A549 (cell line): Measurements from ENCODE around the gene ASB1. TPM values are rescaled to one million over a fixed set of nuclear protein-coding genes. Genes with fewer than 3 reads are reported as not detected.
A peak's percentile ranks its signal among the peaks of the same experiment; 100 is the strongest.

ENCODE experiments used
- ATAC-seq, 2 experiments: fragments of 200-7000 bp in 1 of 2; fragments of >200 bp in 1 of 2; cut with Nextera tagmentation in 1 of 2; cut with Tn5 transposase in 1 of 2; 3 replicates each; pipeline versions ENCODE4 v1.8.0 to v1.9.1; 2018 to 2020; ENCODE audit warnings: mild to moderate bottlenecking in 1 of 2, moderate library complexity in 1 of 2
- CTCF ChIA-PET: fragments of 300-600 bp; sonication (Branson Sonifier 250); formaldehyde crosslinking; extraction: SDS; loops from one replicate; lab custom pipeline; 2021; ENCODE audit warnings: antibody characterized with exemption, inconsistent platforms; lab: Yijun Ruan, JAX
- POLR2A ChIA-PET: fragments of 350-600 bp; formaldehyde crosslinking; extraction: SDS; loops from one replicate; lab custom pipeline; 2021; ENCODE audit warnings: antibody characterized with exemption, inconsistent platforms; lab: Yijun Ruan, JAX
- DNase-seq, 2 experiments: peaks; one replicate each; pipeline versions ENCODE4 v3.0.0 to v3.0.0-alpha.2; 2011 to 2016; ENCODE audit warnings: low read depth in 1 of 2, low spot score in 1 of 2
- FAIRE-seq: peaks from 2 replicates; lab custom pipeline; 2011; peaks lifted over from hg19 to GRCh38; lab: Jason Lieb, UNC
- H3K27ac ChIP-seq, 2 experiments: fragments of >200 bp; sonication (Bioruptor Twin); formaldehyde crosslinking; 3 replicates each; pipeline ENCODE4 v1.5.1; 2016 to 2017
- H3K4me1 ChIP-seq: fragments of >200 bp; sonication (Bioruptor Twin); formaldehyde crosslinking; 3 replicates; pipeline ENCODE4 v1.6.1; 2016
- H3K4me2 ChIP-seq: fragments of >200 bp; sonication (Bioruptor Twin); formaldehyde crosslinking; 3 replicates; pipeline ENCODE4 v1.6.1; 2016
- H3K4me3 ChIP-seq: fragments of >200 bp; sonication (Bioruptor Twin); formaldehyde crosslinking; 3 replicates; pipeline ENCODE4 v1.5.1; 2016
- H3K9me3 ChIP-seq: fragments of >200 bp; sonication (Bioruptor Twin); formaldehyde crosslinking; 3 replicates; pipeline ENCODE4 v1.6.1; 2016
- CBX8 ChIP-seq: fragments of 200-600 bp; sonication (generic); IDR thresholded peaks from 2 replicates; pipeline ENCODE4 v1.6.1; 2016
- CHD4 ChIP-seq: fragments of 200-600 bp; sonication (generic); IDR thresholded peaks from 2 replicates; pipeline ENCODE4 v1.6.1; 2016; ENCODE audit warnings: antibody characterized with exemption, mild to moderate bottlenecking, borderline replicate concordance
- E2F6 ChIP-seq: IDR thresholded peaks from 2 replicates; pipeline ENCODE4 v1.6.1; 2012; ENCODE audit warnings: low read depth, borderline replicate concordance
- ESRRA ChIP-seq: fragments of 150-350 bp; IDR thresholded peaks from 2 replicates; pipeline ENCODE4 v1.6.1; 2014; ENCODE audit warnings: mild to moderate bottlenecking, low read length, borderline replicate concordance
- FOSB ChIP-seq: fragments of 250-450 bp; sonication (Bioruptor Pico); IDR thresholded peaks from 2 replicates; pipeline ENCODE4 v1.5.0; 2020; ENCODE audit warnings: mild to moderate bottlenecking, moderate library complexity
- FOSL2 ChIP-seq, 2 experiments: fragments of 450-650 bp in 1 of 2; fragments of >200 bp in 1 of 2; sonication (Bioruptor Twin) in 1 of 2; formaldehyde crosslinking; IDR thresholded peaks; 2 replicates each; pipeline versions ENCODE4 v1.5.0 to v1.6.1; 2016 to 2020; ENCODE audit warnings: mild to moderate bottlenecking in 1 of 2, moderate library complexity in 1 of 2
- FOXS1 ChIP-seq: fragments of 250-450 bp; sonication (Bioruptor Pico); IDR thresholded peaks from 2 replicates; pipeline ENCODE4 v1.5.0; 2020; ENCODE audit warnings: mild to moderate bottlenecking, moderate library complexity
- HDAC2 ChIP-seq: fragments of 200-600 bp; sonication (generic); IDR thresholded peaks from 2 replicates; pipeline ENCODE4 v1.6.1; 2016
- HEYL ChIP-seq: fragments of 250-450 bp; sonication (Bioruptor Pico); IDR thresholded peaks from 2 replicates; pipeline ENCODE4 v1.8.0; 2021; ENCODE audit warnings: mild to moderate bottlenecking, moderate library complexity
- HOXB13 ChIP-seq: fragments of 250-450 bp; sonication (Bioruptor Pico); IDR thresholded peaks from 2 replicates; pipeline ENCODE4 v1.5.0; 2020; ENCODE audit warnings: low read depth, mild to moderate bottlenecking, moderate library complexity
- JUN ChIP-seq, 2 experiments: fragments of >200 bp; sonication (Bioruptor Twin); formaldehyde crosslinking; IDR thresholded peaks; 2 replicates in 1 of 2; 3 replicates in 1 of 2; pipeline ENCODE4 v1.6.1; 2016 to 2017
- JUNB ChIP-seq: fragments of >200 bp; sonication (Bioruptor Twin); formaldehyde crosslinking; IDR thresholded peaks from 2 replicates; pipeline ENCODE4 v1.6.1; 2016
- KDM1A ChIP-seq: fragments of 200-600 bp; sonication (generic); IDR thresholded peaks from 2 replicates; pipeline ENCODE4 v1.6.1; 2016; ENCODE audit warnings: low read depth, mild to moderate bottlenecking
- KDM5A ChIP-seq: fragments of 200-600 bp; sonication (generic); IDR thresholded peaks from 2 replicates; pipeline ENCODE4 v1.6.1; 2016; ENCODE audit warnings: antibody characterized with exemption, mild to moderate bottlenecking
- NR3C1 ChIP-seq: fragments of >200 bp; sonication (Bioruptor Twin); formaldehyde crosslinking; IDR thresholded peaks from 3 replicates; pipeline ENCODE4 v1.6.1; 2017
- POLR2A ChIP-seq: IDR thresholded peaks from 2 replicates; pipeline ENCODE4 v1.6.1; 2012; ENCODE audit warnings: mild to moderate bottlenecking, low read length
- RCOR1 ChIP-seq: fragments of 150-350 bp; IDR thresholded peaks from 2 replicates; pipeline ENCODE4 v1.6.1; 2014; ENCODE audit warnings: antibody characterized with exemption, low read length, low read depth
- RFX5 ChIP-seq: fragments of 450-650 bp; IDR thresholded peaks from 2 replicates; pipeline ENCODE4 v1.7.1; 2014; ENCODE audit warnings: antibody characterized with exemption, mild to moderate bottlenecking, moderate library complexity
- RNF2 ChIP-seq: fragments of 200-600 bp; sonication (generic); IDR thresholded peaks from 2 replicates; pipeline ENCODE4 v1.6.1; 2016; ENCODE audit warnings: low read depth, mild to moderate bottlenecking, antibody characterized with exemption, moderate library complexity, borderline replicate concordance
- ZC3H11A ChIP-seq: fragments of 450-650 bp; IDR thresholded peaks from 2 replicates; pipeline ENCODE4 v1.6.1; 2014; ENCODE audit warnings: antibody characterized with exemption, mild to moderate bottlenecking
- WGBS: methylation state at CpG from one replicate; pipeline ENCODE4 v1.1.6; 2017; ENCODE audit errors: missing lambda C conversion rate; 5-methylcytosine and 5-hydroxymethylcytosine counted together
- polyA plus RNA-seq, 4 experiments: library from polyadenylated mRNA; depleted of rRNA in 3 of 4; stranded (reverse); fragments of >200 nt; fragmentation: RNase III in 1 of 4; extraction: RNeasy Plus Mini Kit Qiagen cat#74134 plus additional on column Dnase treatment in 1 of 4; gene quantifications; 2 replicates in 3 of 4; 3 replicates in 1 of 4; pipeline ENCODE4 v1.2.3, GENCODE V29; 2011 to 2017
- TF ChIP-seq, protein P1 (sequence below): fragments of 200-600 bp; sonication (generic); IDR thresholded peaks from 2 replicates; pipeline ENCODE4 v1.6.1; 2016; ENCODE audit warnings: antibody characterized with exemption, mild to moderate bottlenecking, moderate library complexity
- TF ChIP-seq, protein P2 (sequence below): fragments of 450-650 bp; IDR thresholded peaks from 2 replicates; pipeline ENCODE4 v1.6.1; 2014; ENCODE audit warnings: antibody characterized with exemption
- TF ChIP-seq, protein P3 (sequence below): fragments of >200 bp; sonication (Bioruptor Twin); formaldehyde crosslinking; IDR thresholded peaks from 3 replicates; pipeline ENCODE4 v1.6.1; 2016

Gene ASB1
- polyA plus RNA-seq, 2 of the 4 experiments (the other 2 are of a cell fraction), result 24.6 to 42.7 TPM

- no peak for TF ChIP-seq HDAC2
- TF ChIP-seq JUN (IDR thresholded peaks at IDR 0.05), result no peak
Measured at GRCh38 chr2:238425979-238426567, 654 bp upstream of the ASB1 start (continued).

DNA sequence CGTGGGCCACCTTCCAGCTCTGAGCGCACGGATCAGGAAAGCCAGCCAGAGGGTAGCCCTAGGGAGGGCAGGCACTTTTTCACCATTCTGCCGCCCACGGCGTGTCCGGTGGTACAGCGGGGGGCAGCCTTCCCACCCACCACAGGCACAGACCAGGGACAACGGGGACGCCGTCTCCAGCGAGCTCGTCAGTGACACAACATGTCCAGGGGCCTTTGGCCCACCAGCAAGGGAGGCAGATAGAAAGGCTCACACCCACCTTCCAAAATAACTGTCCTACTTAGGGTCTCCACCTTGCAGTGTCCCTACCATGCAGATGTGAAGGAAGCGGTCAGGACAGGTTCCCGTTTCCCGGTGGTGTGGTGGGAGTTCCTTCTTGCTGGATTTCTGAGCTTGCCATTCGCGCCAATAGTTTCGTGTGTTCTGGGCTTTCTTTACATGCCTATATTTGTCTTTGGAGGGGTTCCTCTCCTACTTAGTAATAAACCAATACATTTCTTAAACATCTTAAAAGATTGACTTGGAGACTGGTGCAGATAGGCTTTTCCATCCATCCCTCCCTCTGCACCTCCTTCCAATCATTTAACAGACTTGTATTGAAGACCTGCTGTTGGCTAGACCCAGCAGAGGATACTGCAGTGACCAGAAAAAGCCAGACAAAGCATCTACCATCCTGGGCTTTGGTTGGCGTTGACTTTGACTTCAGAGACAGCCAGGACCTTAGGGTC is 872 bp downstream of the ASB1 start:
- TF ChIP-seq E2F6 (0 out of 2 replicates have a peak, but pooled peaks have one; percentile 2), HOXB13 (CRISPR knock-in tag) (no peak)
- H3K9me3 ChIP-seq, result no peaks in the 10 kb centered on the region
- peak overlapping the region; percentile 94 to 99 for H3K27ac ChIP-seq
- ChIA-PET CTCF (interaction anchor here (1.2 to 1.4 kb wide), 2 partner anchors 10 to 357 kb away, joined by 6 to 10 read pairs; no protein-coding TSS in a partner anchor), POLR2A (no interaction called here)
- ATAC-seq (peak in 1 of 2 experiments; percentile 26; a peak in 3 of 6 replicates), DNase-seq (no peak), FAIRE-seq (no peak)
- H3K4me2 ChIP-seq, result peak overlapping the region; percentile 82
- peak overlapping the region; percentile 85 for H3K4me3 ChIP-seq
- peaks cover 21% of the 10 kb centered on the region; the same call in 2 of the 3 replicates for H3K4me1 ChIP-seq
- WGBS, result 39% methylated on average over 9 of the region's 20 CpGs

DNA sequence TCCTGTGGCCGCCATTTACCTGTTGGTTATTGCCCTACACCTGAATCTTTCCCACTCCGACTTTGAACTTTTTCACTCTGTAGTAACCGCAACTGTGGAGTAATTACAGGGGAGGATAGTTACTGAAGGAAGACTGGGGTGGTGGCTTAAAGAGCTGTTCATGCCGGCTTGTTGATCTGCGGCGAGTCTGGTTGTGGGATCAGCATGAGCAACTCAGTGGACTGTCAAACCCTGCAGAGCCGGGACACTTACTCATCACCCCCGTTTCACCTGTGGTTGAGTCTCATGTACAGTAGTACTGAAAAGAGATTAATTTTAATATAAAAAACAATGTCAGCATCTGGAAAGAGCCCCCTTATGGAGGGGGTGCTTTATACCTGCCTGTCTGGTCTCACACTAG is 2.1 kb downstream of the ASB1 start:
- no peak for ATAC-seq
- peak overlapping the region; percentile 85; the same call in 2 of the 3 replicates for H3K4me3 ChIP-seq
- 95% methylated on average over 8 of the region's 8 CpGs for WGBS
- no peak for FAIRE-seq
- peaks cover 18% of the 10 kb centered on the region; the same call in 2 of the 3 replicates for H3K4me1 ChIP-seq
- CTCF ChIA-PET, result no interaction called here
- no peaks in the 10 kb centered on the region for H3K9me3 ChIP-seq
- TF ChIP-seq RCOR1 (no peak), E2F6 (no peak), FOXS1 (CRISPR knock-in tag) (no peak), POLR2A (no peak), KDM5A (no peak), ESRRA (no peak), FOSB (CRISPR knock-in tag) (no peak), FOSL2 (IDR thresholded peaks at IDR 0.05) (no peak), FOSL2 (CRISPR knock-in tag; IDR thresholded peaks at IDR 0.05) (no peak), RFX5 (no peak), JUNB (no peak), NR3C1 (no peak), HEYL (CRISPR knock-in tag) (no peak), ZC3H11A (no peak), RNF2 (no peak), CHD4 (no peak), CBX8 (no peak), KDM1A (no peak)
- TF ChIP-seq, protein P1, sequence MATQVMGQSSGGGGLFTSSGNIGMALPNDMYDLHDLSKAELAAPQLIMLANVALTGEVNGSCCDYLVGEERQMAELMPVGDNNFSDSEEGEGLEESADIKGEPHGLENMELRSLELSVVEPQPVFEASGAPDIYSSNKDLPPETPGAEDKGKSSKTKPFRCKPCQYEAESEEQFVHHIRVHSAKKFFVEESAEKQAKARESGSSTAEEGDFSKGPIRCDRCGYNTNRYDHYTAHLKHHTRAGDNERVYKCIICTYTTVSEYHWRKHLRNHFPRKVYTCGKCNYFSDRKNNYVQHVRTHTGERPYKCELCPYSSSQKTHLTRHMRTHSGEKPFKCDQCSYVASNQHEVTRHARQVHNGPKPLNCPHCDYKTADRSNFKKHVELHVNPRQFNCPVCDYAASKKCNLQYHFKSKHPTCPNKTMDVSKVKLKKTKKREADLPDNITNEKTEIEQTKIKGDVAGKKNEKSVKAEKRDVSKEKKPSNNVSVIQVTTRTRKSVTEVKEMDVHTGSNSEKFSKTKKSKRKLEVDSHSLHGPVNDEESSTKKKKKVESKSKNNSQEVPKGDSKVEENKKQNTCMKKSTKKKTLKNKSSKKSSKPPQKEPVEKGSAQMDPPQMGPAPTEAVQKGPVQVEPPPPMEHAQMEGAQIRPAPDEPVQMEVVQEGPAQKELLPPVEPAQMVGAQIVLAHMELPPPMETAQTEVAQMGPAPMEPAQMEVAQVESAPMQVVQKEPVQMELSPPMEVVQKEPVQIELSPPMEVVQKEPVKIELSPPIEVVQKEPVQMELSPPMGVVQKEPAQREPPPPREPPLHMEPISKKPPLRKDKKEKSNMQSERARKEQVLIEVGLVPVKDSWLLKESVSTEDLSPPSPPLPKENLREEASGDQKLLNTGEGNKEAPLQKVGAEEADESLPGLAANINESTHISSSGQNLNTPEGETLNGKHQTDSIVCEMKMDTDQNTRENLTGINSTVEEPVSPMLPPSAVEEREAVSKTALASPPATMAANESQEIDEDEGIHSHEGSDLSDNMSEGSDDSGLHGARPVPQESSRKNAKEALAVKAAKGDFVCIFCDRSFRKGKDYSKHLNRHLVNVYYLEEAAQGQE, result no peak
- TF ChIP-seq, protein P2, sequence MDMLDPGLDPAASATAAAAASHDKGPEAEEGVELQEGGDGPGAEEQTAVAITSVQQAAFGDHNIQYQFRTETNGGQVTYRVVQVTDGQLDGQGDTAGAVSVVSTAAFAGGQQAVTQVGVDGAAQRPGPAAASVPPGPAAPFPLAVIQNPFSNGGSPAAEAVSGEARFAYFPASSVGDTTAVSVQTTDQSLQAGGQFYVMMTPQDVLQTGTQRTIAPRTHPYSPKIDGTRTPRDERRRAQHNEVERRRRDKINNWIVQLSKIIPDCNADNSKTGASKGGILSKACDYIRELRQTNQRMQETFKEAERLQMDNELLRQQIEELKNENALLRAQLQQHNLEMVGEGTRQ, result no peak
- TF ChIP-seq, protein P3, sequence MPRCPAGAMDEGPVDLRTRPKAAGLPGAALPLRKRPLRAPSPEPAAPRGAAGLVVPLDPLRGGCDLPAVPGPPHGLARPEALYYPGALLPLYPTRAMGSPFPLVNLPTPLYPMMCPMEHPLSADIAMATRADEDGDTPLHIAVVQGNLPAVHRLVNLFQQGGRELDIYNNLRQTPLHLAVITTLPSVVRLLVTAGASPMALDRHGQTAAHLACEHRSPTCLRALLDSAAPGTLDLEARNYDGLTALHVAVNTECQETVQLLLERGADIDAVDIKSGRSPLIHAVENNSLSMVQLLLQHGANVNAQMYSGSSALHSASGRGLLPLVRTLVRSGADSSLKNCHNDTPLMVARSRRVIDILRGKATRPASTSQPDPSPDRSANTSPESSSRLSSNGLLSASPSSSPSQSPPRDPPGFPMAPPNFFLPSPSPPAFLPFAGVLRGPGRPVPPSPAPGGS, result no peak
- TF ChIP-seq, all 56 proteins: peak for 0
- POLR2A ChIA-PET, result no interaction called here
- Histone ChIP-seq H3K27ac (no peak overlapping the region; a peak in 1 of 6 replicates), H3K4me2 (peak overlapping the region; percentile 82)
- no peak for DNase-seq
